ENCODE data around the gene DHX57.
A peak's percentile ranks its signal among the peaks of the same experiment; 100 is the strongest.

- TF ChIP-seq POLR2AphosphoS5 (IDR thresholded peaks at IDR 0.05; ENCODE audit: low read depth): peak; percentile 100
- no peak for TF ChIP-seq CTCF (IDR thresholded peaks at IDR 0.05; ENCODE audit: insufficient read depth, low read length)
- TF ChIP-seq REST (IDR thresholded peaks at IDR 0.05; ENCODE audit: insufficient replicate concordance, low read depth): peak; percentile 81
- peak; percentile 52; the same call in 1 of the 2 replicates for TF ChIP-seq SPI1 (IDR thresholded peaks at IDR 0.05; ENCODE audit: borderline replicate concordance, low read depth)
- peak; percentile 56; the same call in 1 of the 2 replicates for TF ChIP-seq GABPA (IDR thresholded peaks at IDR 0.05; ENCODE audit: low read depth)
Measured at GRCh38 chr2:38750891-38751595, 124.7 kb downstream of the DHX57 start, which contains the start of gene SRSF7.

All from HL-60 (cell line).